Measurements from ENCODE around the gene PTPN3.

The PTPN3 gene

DNA sequence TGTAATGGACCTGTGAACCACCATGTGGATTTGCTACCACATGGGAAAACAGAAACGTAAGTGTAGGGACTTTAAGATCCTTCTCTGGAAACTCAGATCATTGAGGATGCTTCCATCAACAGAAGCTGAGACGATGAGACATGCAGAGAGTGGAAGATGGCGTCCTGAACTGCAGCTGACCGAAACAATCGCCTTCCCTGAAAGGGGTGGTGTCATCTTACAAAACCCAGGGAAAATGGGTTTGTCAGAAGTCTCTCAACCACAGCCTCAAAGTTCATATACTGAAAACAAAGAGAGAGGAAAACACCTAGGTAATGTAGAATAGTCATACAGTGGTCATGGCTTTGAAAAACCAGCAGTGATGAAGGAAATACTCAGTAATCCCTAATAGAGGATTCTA is 6.6 kb upstream of the PTPN3 start:
- DNase-seq: no peak

DNA sequence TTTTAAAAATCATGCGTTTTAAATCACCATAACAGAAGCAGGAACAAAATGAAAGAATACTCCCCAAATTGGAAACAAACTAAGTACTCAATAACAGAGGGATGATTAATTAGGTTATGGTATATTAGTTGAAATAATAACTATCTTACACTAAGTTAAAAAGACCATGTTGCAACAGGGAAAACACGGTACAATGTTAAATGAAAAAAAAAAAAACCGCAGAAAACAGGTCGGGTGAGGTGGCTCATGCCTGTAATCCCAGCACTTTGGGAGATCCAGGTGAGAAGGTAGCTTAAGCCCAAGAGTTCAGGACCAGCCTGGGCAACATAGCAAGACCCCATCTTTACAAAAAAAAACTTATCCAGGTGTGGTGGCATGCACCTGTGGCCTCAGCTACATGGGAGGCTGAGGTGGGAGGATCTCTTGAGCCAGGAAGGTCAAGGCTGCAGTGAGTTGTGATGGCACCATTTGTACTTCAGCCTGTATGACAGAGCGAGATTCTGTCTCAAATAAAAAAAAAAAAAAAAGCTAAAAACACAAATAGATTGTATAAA is 2.4 kb upstream of the PTPN3 start:
- DNase-seq: no peak

- DNase-seq: no peak
Observed at GRCh38 chr9:109499631-109500410, 1.7 kb upstream of the PTPN3 start.

DNA sequence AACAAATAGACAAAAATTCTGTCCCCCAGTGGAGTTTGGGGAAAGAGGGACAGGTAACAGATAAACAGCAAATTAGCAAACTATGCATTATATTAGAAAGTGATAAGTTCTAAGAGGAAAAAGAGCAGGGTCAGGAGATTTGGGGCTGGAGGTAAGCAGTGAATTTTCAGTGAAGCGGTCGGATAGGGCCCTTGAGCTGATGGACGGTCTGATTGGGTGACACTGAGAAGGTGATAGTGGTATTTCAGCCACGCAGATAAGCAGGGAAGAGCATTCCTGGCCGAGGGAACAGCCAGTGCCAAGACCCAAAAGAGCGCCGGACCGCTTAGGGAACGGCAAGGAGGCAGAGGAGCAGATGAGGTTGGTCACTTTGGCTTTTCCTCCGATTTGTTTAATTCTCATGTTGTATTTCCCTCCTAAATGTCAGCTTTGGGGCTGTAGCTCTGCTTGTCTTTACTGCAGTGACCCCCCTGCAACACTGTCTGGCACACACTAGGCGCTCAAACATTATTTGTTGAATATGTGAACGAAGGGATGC is 1.1 kb upstream of the PTPN3 start:
- no peak for DNase-seq

DNA sequence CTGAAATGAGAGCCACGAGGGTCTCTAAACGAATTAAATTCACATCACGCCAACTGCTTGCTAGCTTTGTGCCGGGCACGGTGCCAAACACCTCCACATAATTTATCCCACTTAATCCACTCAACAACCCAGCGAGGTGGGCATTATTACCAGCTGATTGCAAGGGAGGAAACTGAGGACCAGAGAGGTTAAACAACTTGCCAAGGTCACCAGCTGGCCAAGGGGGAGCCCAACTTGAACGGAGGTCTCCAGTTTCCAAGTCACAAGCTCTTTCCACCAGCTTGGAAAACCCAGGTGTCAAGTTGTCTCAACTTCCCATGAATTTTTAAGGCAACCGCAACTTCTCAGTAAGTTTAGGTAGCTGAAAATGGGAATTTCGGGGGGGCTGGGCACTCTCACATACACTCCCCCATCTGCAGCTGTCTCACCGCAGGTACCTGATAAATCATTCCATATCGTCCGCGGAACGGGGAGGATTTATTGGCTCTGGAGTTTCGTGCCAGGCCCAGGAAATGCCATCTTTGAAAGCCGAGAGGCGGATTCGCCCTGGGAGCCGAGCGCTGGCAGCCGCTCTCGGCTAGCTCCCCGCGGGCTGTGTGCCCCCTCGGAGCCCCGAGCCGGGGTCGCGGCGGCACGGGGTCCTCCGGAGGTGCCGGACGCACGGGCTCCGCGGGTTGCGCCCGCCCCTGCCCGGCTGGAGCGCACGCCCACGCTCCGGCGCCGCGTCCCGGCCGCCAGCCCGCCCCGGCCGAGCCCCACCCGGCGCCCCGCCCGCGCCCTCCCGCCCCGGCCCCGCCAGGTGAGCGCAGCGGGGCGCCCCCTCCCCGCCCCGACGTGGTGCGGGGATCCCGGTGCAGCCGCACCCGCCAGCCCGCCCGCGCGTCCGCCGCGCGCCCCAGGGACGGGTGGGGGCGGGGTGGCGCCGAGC is 617 bp downstream of the PTPN3 start:
- no peak for DNase-seq

DNA sequence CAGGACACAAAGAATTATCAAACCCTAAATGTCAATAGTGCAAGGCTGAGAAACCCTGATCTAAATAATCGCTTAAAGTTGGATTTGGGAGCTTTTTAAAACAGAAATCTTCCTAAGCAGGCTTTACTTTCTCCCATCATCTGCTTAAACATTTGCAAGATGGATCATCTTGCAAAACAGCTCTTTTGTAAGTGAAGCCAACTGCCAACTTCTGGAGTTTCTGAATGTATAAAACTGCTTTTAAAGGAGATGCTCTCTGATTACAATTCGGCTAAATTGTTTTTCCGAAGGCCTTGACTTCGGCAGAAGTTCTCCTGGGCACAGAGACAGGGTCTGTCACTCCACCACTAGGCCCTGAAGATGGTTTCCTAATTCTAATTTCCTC is 1.3 kb downstream of the PTPN3 start:
- DNase-seq: no peak

DNA sequence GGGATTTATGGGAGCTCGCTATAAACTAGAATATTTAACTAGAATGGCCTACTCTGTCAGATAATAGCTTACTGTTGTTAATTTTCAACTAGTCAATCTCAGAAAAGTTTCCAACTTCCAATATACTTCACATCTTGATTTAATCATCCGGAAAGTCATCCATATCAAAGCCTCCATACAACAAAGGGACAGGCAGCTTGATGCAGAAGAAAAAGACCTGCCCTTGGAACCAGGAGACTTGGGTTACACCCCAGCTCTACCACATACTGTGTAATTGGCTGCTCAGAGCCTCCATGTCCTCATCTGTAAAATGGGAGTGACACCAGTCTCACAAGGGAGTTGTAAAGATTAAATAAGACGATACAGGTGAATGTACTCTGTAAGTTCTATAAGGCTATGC is 1.9 kb downstream of the PTPN3 start:
- no peak for DNase-seq

DNA sequence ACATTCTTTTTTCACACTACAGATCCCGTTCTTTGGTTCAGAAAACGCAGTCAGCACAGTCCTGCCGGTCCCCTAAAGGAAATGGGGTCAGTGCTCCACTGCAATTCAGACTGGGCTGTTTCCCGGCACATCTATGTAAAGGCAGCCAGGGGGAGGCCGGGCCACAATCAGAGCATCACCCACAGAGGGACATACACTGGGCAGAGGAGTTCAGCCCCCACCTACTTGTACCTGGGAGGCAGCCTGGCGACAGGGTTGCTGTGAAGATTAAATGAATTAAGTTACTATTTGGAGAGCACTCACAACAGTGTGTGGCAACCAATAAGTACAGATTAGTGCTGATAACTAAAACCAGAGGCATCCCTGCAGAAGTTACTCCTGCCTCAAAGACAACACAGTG is 4.5 kb downstream of the PTPN3 start:
- no peak for DNase-seq

- DNase-seq: no peak
Observed at GRCh38 chr9:109491590-109491989, 6.5 kb downstream of the PTPN3 start.

DNA sequence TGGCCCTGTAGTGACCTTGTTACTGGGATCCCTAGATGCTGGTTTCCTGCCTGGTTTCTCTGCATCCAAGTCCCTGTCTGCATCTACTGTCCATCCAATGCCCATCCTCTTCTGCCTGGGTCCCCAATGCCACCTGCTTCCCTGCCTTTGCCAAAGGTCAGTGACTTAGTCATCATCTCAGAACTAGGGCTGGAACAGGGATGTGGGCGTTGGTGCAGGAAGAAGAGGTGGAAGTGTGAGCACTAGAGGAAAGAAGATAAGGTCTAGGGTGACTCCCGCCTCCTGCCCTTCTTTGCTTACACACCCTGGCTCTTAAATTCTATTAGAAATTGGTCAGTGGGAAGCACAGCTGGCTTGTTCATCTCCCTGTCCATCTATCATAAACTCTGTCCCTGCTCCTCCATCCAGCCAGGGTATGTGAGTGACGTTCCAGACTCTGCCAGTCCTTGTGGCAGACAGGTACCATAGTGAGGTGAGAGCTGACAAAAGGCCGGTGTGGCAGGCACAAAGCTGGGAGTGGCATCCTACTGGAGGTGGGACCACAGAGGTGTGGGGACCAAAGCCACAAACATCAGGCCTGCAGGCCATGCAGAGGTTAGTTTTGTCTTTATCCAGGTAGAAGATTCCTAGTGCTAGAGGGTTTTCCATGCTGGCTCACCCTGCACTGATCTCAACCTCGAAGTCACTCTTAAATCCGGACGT is 9.2 kb downstream of the PTPN3 start:
- no peak for DNase-seq

DNA sequence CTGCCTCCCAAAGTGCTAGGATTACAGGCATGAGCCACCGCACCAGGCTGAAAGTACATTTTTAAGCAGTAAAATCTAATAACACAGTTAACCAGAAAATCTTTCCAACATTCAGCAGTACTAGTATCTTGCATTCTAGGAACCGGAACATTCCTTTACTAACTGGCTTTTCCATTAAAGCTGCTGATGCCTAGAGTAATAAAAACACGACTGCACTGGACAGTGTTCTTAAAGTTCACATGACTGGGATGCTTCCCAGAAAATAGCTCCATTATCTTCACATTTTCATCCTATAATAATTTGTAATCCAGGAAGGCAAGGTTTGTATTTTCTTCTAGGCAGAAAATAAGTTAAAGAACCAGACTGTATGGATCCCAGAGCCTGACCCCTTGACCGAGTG is 9.8 kb downstream of the PTPN3 start:
- no peak for DNase-seq

GRCh38 chr9:109487247-109487646 is 10.9 kb downstream of the PTPN3 start:
- DNase-seq: no peak

- no peak for DNase-seq
Observed at GRCh38 chr9:109483744-109484429, 14.2 kb downstream of the PTPN3 start.

GRCh38 chr9:109482391-109482916 is 15.7 kb downstream of the PTPN3 start:
- no peak for DNase-seq

GRCh38 chr9:109481856-109482255 is 16.3 kb downstream of the PTPN3 start:
- no peak for DNase-seq

- no peak for DNase-seq
Observed at GRCh38 chr9:109479822-109480221, 18.3 kb downstream of the PTPN3 start.

DNA sequence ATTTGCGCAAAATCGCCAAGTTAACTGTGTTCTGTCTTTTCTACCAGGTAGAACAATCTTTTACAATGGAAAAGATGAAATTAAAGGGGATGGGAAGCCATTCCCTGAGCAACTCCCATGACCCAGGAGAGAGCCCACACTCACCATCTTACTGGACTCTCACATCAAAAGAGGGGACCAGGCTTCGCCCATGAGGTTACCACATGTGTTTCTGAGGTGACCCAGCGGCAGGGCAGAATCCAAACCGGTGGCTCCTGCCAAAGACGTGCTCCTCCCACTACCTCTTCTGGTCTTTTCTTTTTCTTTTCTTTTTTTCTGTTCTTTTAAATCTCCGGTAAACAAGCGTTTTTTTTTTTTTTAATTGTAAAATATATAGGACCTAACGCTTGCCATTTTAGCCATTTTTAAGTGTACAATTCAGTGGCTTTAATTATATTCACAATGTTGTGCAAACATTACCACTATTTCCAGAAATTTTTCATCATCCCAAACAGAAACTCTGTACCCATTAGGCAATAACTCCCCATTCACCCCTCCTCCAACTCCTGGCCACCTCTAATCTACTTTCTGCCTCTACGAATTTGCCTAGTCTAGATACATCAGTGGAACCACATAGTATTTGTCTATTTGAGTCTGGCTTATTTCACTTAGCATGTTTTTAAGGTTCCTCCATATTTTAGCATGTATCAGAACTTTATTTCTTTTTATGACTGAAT is 19.3 kb downstream of the PTPN3 start:
- no peak for DNase-seq

DNA sequence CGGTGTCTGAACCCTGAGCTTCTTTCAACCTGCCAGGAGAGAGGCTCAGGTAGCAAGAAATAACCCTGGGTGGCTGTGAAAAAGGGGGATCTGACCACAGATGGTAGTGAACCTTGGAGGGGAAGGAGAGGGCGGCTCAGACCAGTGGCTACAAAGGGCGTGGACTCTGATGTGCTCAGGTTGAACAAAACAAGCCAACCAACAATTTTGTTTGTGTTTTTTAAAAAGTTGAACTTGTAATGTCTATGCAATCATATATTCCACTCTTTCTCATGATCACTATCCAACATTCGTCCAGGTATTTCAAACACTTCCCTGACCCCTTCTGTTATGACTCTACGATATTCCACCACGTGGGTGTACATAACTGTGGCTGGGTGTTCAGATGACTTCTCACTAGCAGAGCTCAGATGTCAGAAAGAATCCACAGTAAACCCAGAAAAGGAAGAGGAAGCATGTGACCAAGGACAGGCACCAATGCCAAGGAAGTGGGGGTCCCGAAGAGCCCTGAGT is 20.0 kb downstream of the PTPN3 start:
- no peak for DNase-seq

GRCh38 chr9:109477258-109478050 is 20.7 kb downstream of the PTPN3 start:
- DNase-seq: no peak

- no peak for DNase-seq
Observed at GRCh38 chr9:109476642-109477257, 21.4 kb downstream of the PTPN3 start.
